Heart left ventricle (tissue), 16 donors: ENCODE results near the gene TPPP. TPM values are rescaled to one million over a fixed set of nuclear protein-coding genes. Genes with fewer than 3 reads are reported as not detected.
A peak's percentile ranks its signal among the peaks of the same experiment; 100 is the strongest.

ENCODE experiments used
- ATAC-seq, 4 donors: fragments of 200-7000 bp; cut with Tn5 transposase; one replicate each; pipeline ENCODE4 v1.9.1; 2020 to 2022; ENCODE audit warnings: moderate library complexity in 4 of 4, mild to moderate bottlenecking in 3 of 4, moderate number of reproducible peaks in 1 of 4
- DNase-seq, 5 donors: peaks; one replicate each; pipeline ENCODE4 v3.0.0-alpha.2; 2020
- H3K27ac ChIP-seq, 12 donors: fragments of 200-600 bp; sonication (generic) in 4 of 12; one replicate each; pipeline versions ENCODE4 v1.5.0 to v1.8.0; 2016 to 2022; ENCODE audit warnings: mild to moderate bottlenecking in 2 of 12
- H3K27me3 ChIP-seq, 9 donors: fragments of 200-600 bp; sonication (generic) in 2 of 9; one replicate each; pipeline versions ENCODE4 v1.5.1 to v1.8.0; 2016 to 2022; ENCODE audit warnings: mild to moderate bottlenecking in 3 of 9
- H3K36me3 ChIP-seq, 9 donors: fragments of 200-600 bp; sonication (generic) in 2 of 9; one replicate each; pipeline versions ENCODE4 v1.5.0 to v1.8.0; 2018 to 2022; ENCODE audit warnings: mild to moderate bottlenecking in 2 of 9
- H3K4me1 ChIP-seq, 12 donors: fragments of 200-600 bp; sonication (generic) in 4 of 12; one replicate each; pipeline versions ENCODE4 v1.5.0 to v1.8.0; 2016 to 2022; ENCODE audit warnings: mild to moderate bottlenecking in 3 of 12
- H3K4me3 ChIP-seq, 12 donors: fragments of 200-600 bp; sonication (generic) in 4 of 12; one replicate each; pipeline versions ENCODE4 v1.5.0 to v1.8.0; 2017 to 2022; ENCODE audit warnings: mild to moderate bottlenecking in 9 of 12, moderate library complexity in 4 of 12
- H3K9me3 ChIP-seq, 12 donors: fragments of 200-600 bp; sonication (generic) in 4 of 12; one replicate each; pipeline versions ENCODE4 v1.5.0 to v1.8.0; 2016 to 2022; ENCODE audit warnings: mild to moderate bottlenecking in 1 of 12
- POLR2A ChIP-seq, 2 donors: fragments of 450-650 bp; IDR thresholded peaks; one replicate each; pipeline ENCODE4 v1.6.1; 2017; ENCODE audit warnings: antibody characterized with exemption in 2 of 2, mild to moderate bottlenecking in 2 of 2, moderate library complexity in 2 of 2
- WGBS, 4 donors: extraction: QIAGEN DNeasy Blood & Tissue Kit in 2 of 4; methylation state at CpG; one replicate each; pipeline versions ENCODE4 v1.1.5 to v1.1.7; 2013 to 2018; 5-methylcytosine and 5-hydroxymethylcytosine counted together
- intact Hi-C, 10 donors: fragments of 100-400 bp; cut with DNase I; formaldehyde crosslinking; loops; one replicate each; pipeline versions ENCODE4 v1.11.1 to v1.14.2; 2022
- polyA plus RNA-seq, 2 donors: library from polyadenylated mRNA; stranded (reverse); fragments of 200-250 nt; gene quantifications; one replicate each; pipeline ENCODE4 v1.2.3, GENCODE V29; 2013
- total RNA-seq, 9 donors: library from RNA; depleted of rRNA in 2 of 9; stranded (reverse); fragments of >200 nt in 2 of 9; fragmentation: NEBNext Ultra II Directional in 3 of 9; extraction: Animal tissue kit (Norgen Biotek cat#: 25700) in 3 of 9; gene quantifications; one replicate each; pipeline versions ENCODE4 v1.1.0 to v1.2.4, GENCODE V29; 2016 to 2023
- TF ChIP-seq, protein P1 (sequence below), 12 donors: fragments of 200-600 bp; sonication (generic) in 4 of 12; IDR thresholded peaks; one replicate each; pipeline versions ENCODE4 v1.5.0 to v1.8.0; 2018 to 2022; ENCODE audit warnings: antibody characterized with exemption in 12 of 12, mild to moderate bottlenecking in 5 of 12
- donor health status: ischemic (EF 13 %, LVEDD 7.1; RV severe dilation, severe dysfunction).
- donor health status: healthy with polysubstance abuse.
- donor health status: DM: no; HTN: yes; CAD: no.
- donor health status: DM: no; HTN: no; CAD: no.
- donor health status: ischemic (EF 25% LVEDD 6.9; RV normal size, moderate dysfunction).
- donor health status: ischemic (EF 25% LVEDD 5.7; RV mildly dilated, moderate dysfunction).
- donor health status: healthy.
- donor health status: DM: yes; HTN: yes; CAD: no.
- donor health status: ischemic (EF 35%, LVEDD 5.7; RV mildly dilated, moderate dysfunction).
- donor health status: nonischemic (EF 11% LVEDD 7.7; RV severe dilation, severe dysfunction).
- donor health status: DM: yes; HTN: yes; CAD: no.
- donor health status: PGD.
- donor health status: ischemic (EF 29% LVEDD 5.4; RV normal size, mild dysfunction).
- donor health status: nonischemic (EF 23%, LVEDD 6.1; RV moderate dilation, normal function).

The TPPP gene
- total and polyA plus RNA-seq, 11 donors: 7.5 to 31.2 (median 14.9) TPM

- DNase-seq (peak in 3 of 5 donors; percentile 7 to 25 (median 13)), ATAC-seq (no peak)
- no peaks in the 10 kb centered on the region for H3K9me3 ChIP-seq
- H3K27ac ChIP-seq: no peak overlapping the region
- peaks cover 12 to 53% (median 35%) of the 10 kb centered on the region in 12 donors for H3K4me1 ChIP-seq
- peaks cover 0 to 8% (median 0%) of the 10 kb centered on the region in 9 donors for H3K36me3 ChIP-seq
- TF ChIP-seq, protein P1, sequence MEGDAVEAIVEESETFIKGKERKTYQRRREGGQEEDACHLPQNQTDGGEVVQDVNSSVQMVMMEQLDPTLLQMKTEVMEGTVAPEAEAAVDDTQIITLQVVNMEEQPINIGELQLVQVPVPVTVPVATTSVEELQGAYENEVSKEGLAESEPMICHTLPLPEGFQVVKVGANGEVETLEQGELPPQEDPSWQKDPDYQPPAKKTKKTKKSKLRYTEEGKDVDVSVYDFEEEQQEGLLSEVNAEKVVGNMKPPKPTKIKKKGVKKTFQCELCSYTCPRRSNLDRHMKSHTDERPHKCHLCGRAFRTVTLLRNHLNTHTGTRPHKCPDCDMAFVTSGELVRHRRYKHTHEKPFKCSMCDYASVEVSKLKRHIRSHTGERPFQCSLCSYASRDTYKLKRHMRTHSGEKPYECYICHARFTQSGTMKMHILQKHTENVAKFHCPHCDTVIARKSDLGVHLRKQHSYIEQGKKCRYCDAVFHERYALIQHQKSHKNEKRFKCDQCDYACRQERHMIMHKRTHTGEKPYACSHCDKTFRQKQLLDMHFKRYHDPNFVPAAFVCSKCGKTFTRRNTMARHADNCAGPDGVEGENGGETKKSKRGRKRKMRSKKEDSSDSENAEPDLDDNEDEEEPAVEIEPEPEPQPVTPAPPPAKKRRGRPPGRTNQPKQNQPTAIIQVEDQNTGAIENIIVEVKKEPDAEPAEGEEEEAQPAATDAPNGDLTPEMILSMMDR (IDR thresholded peaks at IDR 0.05): no peak
- TF ChIP-seq POLR2A (IDR thresholded peaks at IDR 0.05): no peak
- H3K27me3 ChIP-seq: peaks cover 0 to 5% (median 0%) of the 10 kb centered on the region in 9 donors
- H3K4me3 ChIP-seq: no peak overlapping the region
- 65 to 77% (median 68%) methylated on average over 8 to 33 of the region's 33 CpGs for WGBS, 4 donors
- intact Hi-C loops: loop anchor here in 9 of 10 donors (2.0 to 10.0 kb wide), 8 partner anchors 87 to 234 kb away; no protein-coding TSS in a partner anchor
Measured at GRCh38 chr5:670396-671270, 22.5 kb downstream of the TPPP start.

GRCh38 chr5:669842-670395 is 23.2 kb downstream of the TPPP start:
- DNase-seq: peak in 4 of 5 donors; percentile 12 to 27 (median 20)
- Histone ChIP-seq H3K27me3 (peaks cover 0 to 5% (median 0%) of the 10 kb centered on the region in 9 donors), H3K4me3 (no peak overlapping the region), H3K36me3 (peaks cover 0 to 12% (median 2%) of the 10 kb centered on the region in 9 donors), H3K27ac (peak overlapping the region in 1 of 12 donors; percentile 35), H3K4me1 (peaks cover 12 to 46% (median 35%) of the 10 kb centered on the region in 12 donors), H3K9me3 (no peaks in the 10 kb centered on the region)
- ATAC-seq: no peak
- TF ChIP-seq POLR2A (IDR thresholded peaks at IDR 0.05): no peak
- TF ChIP-seq, protein P1 (IDR thresholded peaks at IDR 0.05): no peak
- intact Hi-C loops: loop anchor here in 9 of 10 donors (2.0 to 10.0 kb wide), 8 partner anchors 87 to 235 kb away; no protein-coding TSS in a partner anchor
- WGBS, 4 donors: 77 to 91% (median 86%) methylated on average over 3 to 22 of the region's 22 CpGs

GRCh38 chr5:669111-669841 is 23.9 kb downstream of the TPPP start:
- peaks cover 12 to 39% (median 31%) of the 10 kb centered on the region in 12 donors for H3K4me1 ChIP-seq
- WGBS, 4 donors: 58 to 82% (median 69%) methylated on average over 22 to 40 of the region's 40 CpGs
- H3K9me3 ChIP-seq: no peaks in the 10 kb centered on the region
- no peak overlapping the region for H3K4me3 ChIP-seq
- ATAC-seq (peak in 1 of 4 donors; percentile 3), DNase-seq (peak in 4 of 5 donors; percentile 26 to 50 (median 40))
- peaks cover 0 to 19% (median 8%) of the 10 kb centered on the region in 9 donors for H3K36me3 ChIP-seq
- H3K27ac ChIP-seq: peak overlapping the region in 1 of 12 donors; percentile 35
- peaks cover 0 to 5% (median 0%) of the 10 kb centered on the region in 9 donors for H3K27me3 ChIP-seq
- intact Hi-C loops: no loop called here
- no peak for TF ChIP-seq POLR2A (IDR thresholded peaks at IDR 0.05)
- TF ChIP-seq, protein P1 (IDR thresholded peaks at IDR 0.05): peak; percentile 43 to 73 (median 66)
